OCI-LY7 (cell line): Measurements from ENCODE around the gene PRDX1. TPM values are rescaled to one million over a fixed set of nuclear protein-coding genes. Genes with fewer than 3 reads are reported as not detected.

Source experiments
- BruUV-seq: library from RNA; stranded (reverse); fragments of 400-500 nt; replicated peaks from 2 replicates; lab custom pipeline; 2021; lab: Mats Ljungman, UMichigan
- CTCF ChIA-PET: fragments of 300-600 bp; sonication (Branson Sonifier 250); formaldehyde crosslinking; loops from one replicate; lab custom pipeline; 2022; ENCODE audit warnings: antibody characterized with exemption; ENCODE audit not compliant: unreplicated experiment; lab: Charles Lee
- POLR2A ChIA-PET: fragments of 300-600 bp; sonication (Branson Sonifier 250); formaldehyde crosslinking; loops from one replicate; lab custom pipeline; 2022; ENCODE audit warnings: antibody characterized with exemption; lab: Charles Lee
- DNase-seq: peaks from one replicate; pipeline ENCODE4 v3.0.0-alpha.2; 2015; ENCODE audit warnings: low spot score
- H2AFZ ChIP-seq: fragments of 200-600 bp; sonication (generic), shearing (Covaris generic); 2 replicates; pipeline ENCODE4 v1.6.1; 2014; ENCODE audit warnings: mild to moderate bottlenecking, antibody characterized with exemption, low read length, moderate library complexity
- H3K27ac ChIP-seq: fragments of 200-600 bp; sonication (generic); 2 replicates; pipeline ENCODE4 v1.5.1; 2014; ENCODE audit warnings: mixed run types, low read depth, mild to moderate bottlenecking, moderate library complexity, low read length, inconsistent platforms; ENCODE audit not compliant: poor library complexity, severe bottlenecking
- H3K36me3 ChIP-seq: fragments of 200-600 bp; sonication (generic); 2 replicates; pipeline ENCODE4 v1.6.1; 2014; ENCODE audit warnings: mild to moderate bottlenecking, antibody characterized with exemption, low read length, moderate library complexity, mixed read lengths; ENCODE audit not compliant: insufficient read depth
- H3K4me1 ChIP-seq: fragments of 200-600 bp; sonication (generic); 2 replicates; pipeline ENCODE4 v1.5.1; 2014; ENCODE audit warnings: mild to moderate bottlenecking, low read length; ENCODE audit not compliant: insufficient read depth, poor library complexity, severe bottlenecking
- H3K4me2 ChIP-seq: fragments of 200-600 bp; sonication (generic); 2 replicates; pipeline ENCODE4 v1.6.1; 2014; ENCODE audit warnings: mild to moderate bottlenecking, low read length
- H3K4me3 ChIP-seq: fragments of 200-600 bp; sonication (generic); 2 replicates; pipeline ENCODE4 v1.5.1; 2014; ENCODE audit warnings: mild to moderate bottlenecking, low read depth, low read length; ENCODE audit not compliant: poor library complexity, severe bottlenecking
- H3K79me2 ChIP-seq: fragments of 200-600 bp; sonication (generic); 2 replicates; pipeline ENCODE4 v1.6.1; 2016; ENCODE audit warnings: low read depth, mild to moderate bottlenecking, low read length, moderate library complexity, mixed read lengths; ENCODE audit not compliant: insufficient read depth
- H3K9me2 ChIP-seq: fragments of 200-600 bp; sonication (generic); 2 replicates; pipeline ENCODE4 v1.6.1; 2016; ENCODE audit warnings: mild to moderate bottlenecking, low read length, mixed read lengths; ENCODE audit not compliant: insufficient read depth
- H3K9me3 ChIP-seq: fragments of 200-600 bp; sonication (generic); 2 replicates; pipeline ENCODE4 v1.6.1; 2014; ENCODE audit warnings: mild to moderate bottlenecking, mixed run types, low read length, mixed read lengths
- H4K20me1 ChIP-seq: fragments of 200-600 bp; sonication (generic); 2 replicates; pipeline ENCODE4 v1.6.1; 2014; ENCODE audit warnings: mild to moderate bottlenecking, antibody characterized with exemption, low read length, moderate library complexity, mixed read lengths; ENCODE audit not compliant: insufficient read depth
- EZH2phosphoT487 ChIP-seq: fragments of 200-600 bp; sonication (generic); IDR thresholded peaks from 2 replicates; pipeline ENCODE4 v1.6.1; 2018; ENCODE audit warnings: low read depth, borderline replicate concordance, mild to moderate bottlenecking, mixed run types, antibody characterized with exemption, low read length, moderate library complexity, mixed read lengths
- intact Hi-C: fragments of 100-400 bp; cut with micrococcal nuclease; formaldehyde crosslinking; loops from one replicate; pipeline ENCODE4 v1.10.0; 2022; ENCODE audit not compliant: unreplicated experiment
- total RNA-seq, 2 experiments: library from RNA; depleted of rRNA in 1 of 2; stranded (reverse); fragments of >200 nt in 1 of 2; shearing (Covaris generic) in 1 of 2; gene quantifications; 2 replicates each; pipeline ENCODE4 v1.2.3, GENCODE V29; 2014 to 2022
- TF ChIP-seq, protein P1 (sequence below): fragments of 200-600 bp; sonication (generic); conservative IDR thresholded peaks from 2 replicates; pipeline ENCODE4 v1.5.1; 2014; ENCODE audit warnings: mild to moderate bottlenecking, antibody characterized with exemption, low read length, moderate library complexity, mixed read lengths

Gene PRDX1
- total RNA-seq, 2 experiments from 2014 or later, result 814 to 851 TPM

DNA sequence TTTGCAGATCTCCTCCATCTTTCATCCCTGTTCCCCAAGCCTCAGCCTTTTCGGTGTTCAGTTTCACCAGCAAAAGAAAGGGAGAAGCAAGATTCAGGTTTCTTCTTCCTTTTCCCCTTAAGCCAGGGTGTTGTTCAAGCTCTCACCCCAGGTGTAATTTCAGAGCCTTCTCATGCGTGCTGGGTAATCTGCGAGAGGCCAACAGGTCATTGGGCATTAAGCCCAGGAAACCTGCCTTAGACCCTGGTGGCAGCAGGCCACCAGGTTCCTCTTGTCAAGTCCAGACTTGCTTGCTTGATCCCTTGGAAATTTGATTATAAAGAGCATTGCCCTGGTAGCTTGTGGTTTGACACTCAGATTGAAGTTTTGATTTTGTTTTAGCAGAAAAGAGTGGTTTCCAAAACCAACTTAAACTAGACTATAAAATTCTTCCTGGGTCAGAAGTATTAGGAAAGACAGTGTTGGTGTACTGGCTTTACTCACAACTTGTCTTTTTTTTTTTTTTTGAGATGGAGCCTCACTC, 35.8 kb upstream of the PRDX1 start:
- ChIA-PET CTCF (no interaction called here), POLR2A (interaction anchor here (0.6 to 2.9 kb wide), 7 partner anchors 10 to 58 kb away, joined by 3 to 10 read pairs (median 5); partner anchors contain the start of genes CCDC163 and MMACHC)
- Histone ChIP-seq H3K79me2 (peaks cover 18% of the 10 kb centered on the region; the same call in 1 of the 2 replicates), H3K4me3 (no peak overlapping the region), H3K4me1 (peaks cover 2% of the 10 kb centered on the region), H4K20me1 (no peaks in the 10 kb centered on the region), H3K9me3 (no peaks in the 10 kb centered on the region), H2AFZ (no peak overlapping the region), H3K9me2 (no peaks in the 10 kb centered on the region), H3K36me3 (peaks cover 77% of the 10 kb centered on the region), H3K27ac (no peak overlapping the region), H3K4me2 (no peak overlapping the region)
- intact Hi-C loops, result no loop called here
- TF ChIP-seq EZH2phosphoT487, result no peak
- TF ChIP-seq, protein P1, sequence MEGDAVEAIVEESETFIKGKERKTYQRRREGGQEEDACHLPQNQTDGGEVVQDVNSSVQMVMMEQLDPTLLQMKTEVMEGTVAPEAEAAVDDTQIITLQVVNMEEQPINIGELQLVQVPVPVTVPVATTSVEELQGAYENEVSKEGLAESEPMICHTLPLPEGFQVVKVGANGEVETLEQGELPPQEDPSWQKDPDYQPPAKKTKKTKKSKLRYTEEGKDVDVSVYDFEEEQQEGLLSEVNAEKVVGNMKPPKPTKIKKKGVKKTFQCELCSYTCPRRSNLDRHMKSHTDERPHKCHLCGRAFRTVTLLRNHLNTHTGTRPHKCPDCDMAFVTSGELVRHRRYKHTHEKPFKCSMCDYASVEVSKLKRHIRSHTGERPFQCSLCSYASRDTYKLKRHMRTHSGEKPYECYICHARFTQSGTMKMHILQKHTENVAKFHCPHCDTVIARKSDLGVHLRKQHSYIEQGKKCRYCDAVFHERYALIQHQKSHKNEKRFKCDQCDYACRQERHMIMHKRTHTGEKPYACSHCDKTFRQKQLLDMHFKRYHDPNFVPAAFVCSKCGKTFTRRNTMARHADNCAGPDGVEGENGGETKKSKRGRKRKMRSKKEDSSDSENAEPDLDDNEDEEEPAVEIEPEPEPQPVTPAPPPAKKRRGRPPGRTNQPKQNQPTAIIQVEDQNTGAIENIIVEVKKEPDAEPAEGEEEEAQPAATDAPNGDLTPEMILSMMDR, result no peak
- no peak for DNase-seq
- BruUV-seq, result no TSS peak

DNA sequence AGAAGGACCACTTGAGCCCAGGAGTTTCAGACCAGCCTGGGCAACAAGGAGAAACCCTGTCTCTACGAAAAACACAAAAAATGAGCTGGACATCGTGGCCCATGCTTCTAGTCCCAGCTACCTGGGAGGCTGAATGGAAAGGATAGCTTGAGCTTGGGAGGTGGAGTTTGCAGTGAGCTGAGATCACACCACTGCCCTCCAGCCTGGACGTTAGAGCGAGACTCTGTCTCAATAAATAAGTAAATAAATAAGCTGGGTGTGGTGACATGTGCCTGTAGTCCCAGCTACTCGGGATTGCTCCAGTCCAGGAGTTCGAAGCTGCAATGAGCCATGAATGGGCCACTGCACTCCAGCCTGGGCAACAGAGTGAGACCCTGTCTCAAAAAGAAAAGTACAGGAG, 32.5 kb upstream of the PRDX1 start:
- Histone ChIP-seq H3K27ac (no peak overlapping the region), H3K9me2 (no peaks in the 10 kb centered on the region), H3K79me2 (peaks cover 32% of the 10 kb centered on the region), H3K4me2 (no peak overlapping the region), H3K9me3 (no peaks in the 10 kb centered on the region), H2AFZ (no peak overlapping the region), H3K4me3 (no peak overlapping the region), H3K36me3 (peaks cover 52% of the 10 kb centered on the region), H3K4me1 (peaks cover 21% of the 10 kb centered on the region), H4K20me1 (peaks cover 6% of the 10 kb centered on the region; the same call in 1 of the 2 replicates)
- ChIA-PET POLR2A (interaction anchor here (0.6 to 1.8 kb wide), 6 partner anchors 8 to 35 kb away, joined by 3 to 9 read pairs (median 4); partner anchors contain the start of gene PRDX1), CTCF (no interaction called here)
- intact Hi-C loops, result no loop called here
- DNase-seq, result no peak
- no TSS peak for BruUV-seq
- TF ChIP-seq, protein P1, result no peak
- TF ChIP-seq EZH2phosphoT487, result no peak

DNA sequence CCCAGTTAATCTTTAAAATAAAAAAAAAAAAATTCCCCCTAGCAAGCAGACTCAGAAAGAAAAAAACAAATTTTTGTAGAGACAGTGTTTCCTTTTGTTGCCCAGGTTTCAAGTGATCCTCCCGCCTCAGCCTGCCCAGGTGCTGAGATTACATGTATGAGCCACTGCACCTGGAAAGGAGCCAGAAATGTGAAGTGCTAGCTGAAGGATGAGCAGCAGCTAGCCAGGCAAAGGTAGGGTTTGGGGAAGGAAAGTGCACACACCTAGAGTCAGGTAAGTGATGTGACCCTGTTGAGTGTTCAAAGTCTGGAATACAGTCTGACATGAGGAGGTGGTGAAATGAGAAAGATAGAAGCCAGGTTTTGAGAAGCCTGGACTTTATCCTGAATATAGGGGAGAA, 30.6 kb upstream of the PRDX1 start:
- Histone ChIP-seq H3K27ac (no peak overlapping the region), H3K79me2 (peaks cover 23% of the 10 kb centered on the region), H3K9me3 (no peaks in the 10 kb centered on the region), H2AFZ (no peak overlapping the region), H3K9me2 (no peaks in the 10 kb centered on the region), H3K4me2 (peak overlapping the region; percentile 98), H3K4me1 (peaks cover 21% of the 10 kb centered on the region), H3K4me3 (peak overlapping the region; percentile 86), H3K36me3 (peaks cover 40% of the 10 kb centered on the region), H4K20me1 (peaks cover 6% of the 10 kb centered on the region; the same call in 1 of the 2 replicates)
- no TSS peak for BruUV-seq
- intact Hi-C loops, result no loop called here
- no peak for TF ChIP-seq EZH2phosphoT487
- TF ChIP-seq, protein P1, result no peak
- POLR2A ChIA-PET, result interaction anchor here (0.6 to 1.6 kb wide), 2 partner anchors 31 to 52 kb away, joined by 5 to 11 read pairs; partner anchors contain the start of genes MMACHC and PRDX1
- peak; percentile 20 for DNase-seq
- CTCF ChIA-PET, result no interaction called here
